ENCODE measurements around the gene KRT39. TPM values are rescaled to one million over a fixed set of nuclear protein-coding genes. Genes with fewer than 3 reads are reported as not detected.
"Not testable (repeated sequence)": the region's sequence is repeated elsewhere in the genome, so short reads cannot be mapped to it uniquely, and the experiment has no call there.

Gene KRT39
- total RNA-seq, 1 donor from 2014 or later, result not detected

DNA sequence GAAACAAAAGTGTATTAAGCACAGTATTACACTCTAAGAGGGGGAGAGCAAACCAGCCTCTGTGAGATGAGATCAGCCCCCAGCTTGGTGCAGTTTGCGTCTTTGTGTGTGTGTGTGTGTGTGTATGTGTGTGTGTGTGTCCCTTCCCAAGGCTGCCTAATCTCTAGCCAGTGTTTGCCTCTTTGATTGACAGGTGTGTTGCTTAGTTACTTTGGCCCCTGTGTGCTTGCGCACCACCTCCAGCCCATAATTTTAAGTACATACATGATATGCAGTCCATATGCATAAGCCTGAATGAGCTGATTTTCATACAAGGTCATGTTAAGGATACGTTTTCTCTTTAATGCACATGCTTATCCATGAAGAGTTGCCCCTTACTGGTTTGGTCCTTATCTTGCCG lies 35.0 kb upstream of the KRT39 start:
- DNase-seq (ENCODE audit: low read depth), result no peak
- no peak overlapping the region for H3K4me3 ChIP-seq (ENCODE audit: low read depth, low read length)
- TF ChIP-seq, protein P1, sequence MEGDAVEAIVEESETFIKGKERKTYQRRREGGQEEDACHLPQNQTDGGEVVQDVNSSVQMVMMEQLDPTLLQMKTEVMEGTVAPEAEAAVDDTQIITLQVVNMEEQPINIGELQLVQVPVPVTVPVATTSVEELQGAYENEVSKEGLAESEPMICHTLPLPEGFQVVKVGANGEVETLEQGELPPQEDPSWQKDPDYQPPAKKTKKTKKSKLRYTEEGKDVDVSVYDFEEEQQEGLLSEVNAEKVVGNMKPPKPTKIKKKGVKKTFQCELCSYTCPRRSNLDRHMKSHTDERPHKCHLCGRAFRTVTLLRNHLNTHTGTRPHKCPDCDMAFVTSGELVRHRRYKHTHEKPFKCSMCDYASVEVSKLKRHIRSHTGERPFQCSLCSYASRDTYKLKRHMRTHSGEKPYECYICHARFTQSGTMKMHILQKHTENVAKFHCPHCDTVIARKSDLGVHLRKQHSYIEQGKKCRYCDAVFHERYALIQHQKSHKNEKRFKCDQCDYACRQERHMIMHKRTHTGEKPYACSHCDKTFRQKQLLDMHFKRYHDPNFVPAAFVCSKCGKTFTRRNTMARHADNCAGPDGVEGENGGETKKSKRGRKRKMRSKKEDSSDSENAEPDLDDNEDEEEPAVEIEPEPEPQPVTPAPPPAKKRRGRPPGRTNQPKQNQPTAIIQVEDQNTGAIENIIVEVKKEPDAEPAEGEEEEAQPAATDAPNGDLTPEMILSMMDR (IDR thresholded peaks at IDR 0.05; ENCODE audit: insufficient read depth, low read length, poor library complexity, severe bottlenecking), result no peak
- H3K36me3 ChIP-seq (ENCODE audit: control insufficient read depth, insufficient read depth, low read length), result no peaks in the 10 kb centered on the region
- H3K27me3 ChIP-seq (ENCODE audit: control insufficient read depth, insufficient read depth, low read length), result no peaks in the 10 kb centered on the region

DNA sequence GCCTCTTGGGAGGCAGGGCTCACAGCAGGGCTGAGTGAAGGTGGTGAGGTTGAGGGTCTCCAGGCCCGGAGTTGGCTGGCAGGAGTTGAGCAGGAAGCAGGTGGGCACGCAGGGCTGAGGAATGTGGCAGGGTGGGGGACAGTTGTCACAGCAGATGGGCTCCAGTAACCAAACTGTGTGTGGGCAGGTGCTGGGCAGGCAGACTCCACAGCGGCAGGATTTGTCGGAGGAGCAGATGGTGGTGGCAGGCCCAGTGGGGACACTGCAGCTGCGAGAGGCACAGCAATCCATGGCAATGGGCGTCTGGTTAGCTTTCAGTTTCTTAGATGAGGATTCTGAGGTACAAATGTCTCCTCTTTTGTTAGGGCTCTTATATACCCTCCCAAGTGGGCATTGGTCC lies 32.8 kb upstream of the KRT39 start, which contains the start of gene KRTAP3-2:
KRTAP3-2 (minus strand) TSS at position 344 of the 400 bp plus-strand sequence; CDS start at position 291, 53 bp downstream.
- not testable (repeated sequence) for DNase-seq (ENCODE audit: low read depth); H3K27me3 ChIP-seq (ENCODE audit: control insufficient read depth, insufficient read depth, low read length); H3K4me3 ChIP-seq (ENCODE audit: low read depth, low read length); H3K36me3 ChIP-seq (ENCODE audit: control insufficient read depth, insufficient read depth, low read length)

DNA sequence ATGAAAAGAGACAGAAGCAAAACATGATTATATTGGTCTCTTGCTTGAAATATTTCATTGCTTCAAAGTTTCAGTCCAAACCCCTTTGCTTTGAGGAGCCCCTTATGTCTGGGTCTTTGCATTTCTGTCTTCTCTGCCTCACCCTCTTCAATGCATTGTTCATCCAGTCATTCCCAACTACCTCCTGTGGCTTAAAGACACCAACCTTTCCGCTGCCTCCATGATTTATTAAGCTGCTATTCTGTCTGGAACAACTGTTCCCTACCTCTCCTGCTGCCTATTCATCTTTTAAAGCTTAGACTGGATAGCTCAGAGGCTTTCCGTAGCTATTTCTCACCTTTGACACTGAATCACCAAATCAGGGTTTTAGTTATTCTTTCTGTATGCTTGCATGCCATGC lies 30.6 kb upstream of the KRT39 start:
- DNase-seq (ENCODE audit: low read depth), result no peak

DNA sequence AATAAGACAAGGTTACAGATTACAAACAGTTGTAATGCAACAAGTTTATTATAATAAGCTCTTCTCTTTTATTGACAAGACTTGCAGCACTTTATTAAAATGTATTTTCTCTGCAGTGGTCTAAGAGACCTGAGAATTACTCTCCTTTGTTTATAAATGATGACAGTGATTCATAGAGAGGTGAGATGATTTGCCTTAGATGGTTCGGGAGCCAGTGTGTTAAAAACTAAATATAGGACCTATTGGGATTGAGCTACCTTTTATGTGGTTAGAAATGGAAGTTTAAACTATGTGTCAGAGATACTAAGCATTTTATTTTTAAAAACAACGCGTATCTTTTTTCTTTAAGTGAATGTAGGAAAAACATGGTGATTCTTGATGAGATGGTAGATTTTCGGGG lies 30.1 kb upstream of the KRT39 start:
- no peaks in the 10 kb centered on the region for H3K27me3 ChIP-seq (ENCODE audit: control insufficient read depth, insufficient read depth, low read length)
- no peak overlapping the region for H3K4me3 ChIP-seq (ENCODE audit: low read depth, low read length)
- no peak for DNase-seq (ENCODE audit: low read depth)
- TF ChIP-seq, protein P1 (IDR thresholded peaks at IDR 0.05; ENCODE audit: insufficient read depth, low read length, poor library complexity, severe bottlenecking), result no peak
- H3K36me3 ChIP-seq (ENCODE audit: control insufficient read depth, insufficient read depth, low read length), result no peaks in the 10 kb centered on the region

More for the DNA sequence above, 30.6 kb upstream of the KRT39 start:
- Histone ChIP-seq H3K36me3 (ENCODE audit: control insufficient read depth, insufficient read depth, low read length) (no peaks in the 10 kb centered on the region), H3K27me3 (ENCODE audit: control insufficient read depth, insufficient read depth, low read length) (no peaks in the 10 kb centered on the region), H3K4me3 (ENCODE audit: low read depth, low read length) (no peak overlapping the region)
- TF ChIP-seq, protein P1 (IDR thresholded peaks at IDR 0.05; ENCODE audit: insufficient read depth, low read length, poor library complexity, severe bottlenecking), result no peak

DNA sequence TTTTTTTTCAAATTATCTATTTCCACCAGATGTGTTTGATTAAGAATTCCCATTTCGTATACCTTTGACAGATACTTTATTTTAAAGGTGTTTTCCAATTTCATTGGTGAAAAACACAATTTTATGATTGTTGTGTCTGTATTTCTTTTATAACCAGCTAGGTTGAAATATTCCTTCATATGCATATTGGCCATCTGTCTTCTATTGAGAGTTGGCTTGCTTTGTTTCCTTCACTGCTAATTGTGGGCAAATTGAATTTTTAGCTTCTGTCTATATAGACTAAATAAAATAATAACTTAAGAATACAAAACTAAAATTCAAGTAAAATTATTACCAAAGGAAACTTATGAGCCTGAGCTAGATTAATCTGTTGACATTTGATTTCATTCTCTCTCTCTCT lies 28.4 kb upstream of the KRT39 start:
- H3K36me3 ChIP-seq (ENCODE audit: control insufficient read depth, insufficient read depth, low read length), result no peaks in the 10 kb centered on the region
- no peak for DNase-seq (ENCODE audit: low read depth)
- no peaks in the 10 kb centered on the region for H3K27me3 ChIP-seq (ENCODE audit: control insufficient read depth, insufficient read depth, low read length)
- TF ChIP-seq, protein P1 (IDR thresholded peaks at IDR 0.05; ENCODE audit: insufficient read depth, low read length, poor library complexity, severe bottlenecking), result no peak
- no peak overlapping the region for H3K4me3 ChIP-seq (ENCODE audit: low read depth, low read length)

DNA sequence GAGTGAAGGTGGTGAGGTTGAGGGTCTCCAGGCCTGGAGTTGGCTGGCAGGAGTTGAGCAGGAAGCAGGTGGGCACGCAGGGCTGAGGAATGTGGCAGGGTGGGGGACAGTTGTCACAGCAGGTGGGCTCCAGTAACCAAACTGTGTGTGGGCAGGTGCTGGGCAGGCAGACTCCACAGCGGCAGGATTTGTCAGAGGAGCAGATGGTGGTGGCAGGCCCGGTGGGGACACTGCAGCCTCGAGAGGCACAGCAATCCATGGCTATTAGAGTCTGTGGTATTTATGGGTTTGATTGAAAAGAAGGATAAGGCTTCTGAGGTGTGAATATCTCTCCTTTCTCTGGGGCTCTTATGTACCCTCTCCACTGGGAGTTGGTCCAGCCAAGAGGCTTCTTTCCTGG lies 27.1 kb upstream of the KRT39 start, which contains the start of gene KRTAP3-3:
KRTAP3-3 (minus strand) TSS at position 326 of the 400 bp plus-strand sequence; CDS start at position 259, 67 bp downstream.
- DNase-seq (ENCODE audit: low read depth), result no peak
- no peak within 1 kb of the TSS for H3K4me3 ChIP-seq (ENCODE audit: low read depth, low read length)
- TF ChIP-seq, protein P1 (IDR thresholded peaks at IDR 0.05; ENCODE audit: insufficient read depth, low read length, poor library complexity, severe bottlenecking), result no peak
- H3K27me3 ChIP-seq (ENCODE audit: control insufficient read depth, insufficient read depth, low read length), result no peaks in the 10 kb centered on the region
- H3K36me3 ChIP-seq (ENCODE audit: control insufficient read depth, insufficient read depth, low read length), result no peaks in the 10 kb centered on the region

Measured in kidney epithelial cell (primary cell).